HepG2 (cell line): Measurements from ENCODE around the gene INO80B. TPM values are rescaled to one million over a fixed set of nuclear protein-coding genes. Genes with fewer than 3 reads are reported as not detected.

Source experiments
- ATAC-seq: fragments of 200-7000 bp; cut with Tn5 transposase; 3 replicates; pipeline ENCODE4 v1.9.1; 2020; ENCODE audit warnings: mild to moderate bottlenecking, moderate library complexity
- BruUV-seq: library from RNA; stranded (reverse); fragments of 400-500 nt; replicated peaks from 2 replicates; lab custom pipeline; 2021; lab: Mats Ljungman, UMichigan
- CTCF ChIA-PET: fragments of 300-600 bp; formaldehyde crosslinking; extraction: SDS; loops from one replicate; lab custom pipeline; 2021; ENCODE audit warnings: low total read pairs, inconsistent platforms, low intra/inter-chr PET ratio; lab: Yijun Ruan, JAX
- POLR2A ChIA-PET: fragments of 350-600 bp; sonication (Branson Sonifier 250); formaldehyde crosslinking; loops from one replicate; lab custom pipeline; 2020; ENCODE audit warnings: antibody characterized with exemption, inconsistent platforms; lab: Yijun Ruan, JAX
- DNase-seq: peaks from one replicate; pipeline ENCODE4 v3.0.0-alpha.2; 2015; ENCODE audit warnings: low spot score
- FAIRE-seq: peaks from 3 replicates; lab custom pipeline; 2011; peaks lifted over from hg19 to GRCh38; lab: Jason Lieb, UNC
- H2AFZ ChIP-seq: one replicate; pipeline ENCODE4 v1.6.1; 2011; ENCODE audit warnings: low read length, inconsistent platforms
- H3K27ac ChIP-seq: fragments of 300-600 bp; 3 replicates; pipeline ENCODE4 v1.8.0; 2011; ENCODE audit warnings: mixed run types, mild to moderate bottlenecking, mixed read lengths, low read length, inconsistent platforms; ENCODE audit not compliant: insufficient read depth; ENCODE audit errors: extremely low read length
- H3K27me3 ChIP-seq, 2 experiments: fragments of 200-600 bp in 1 of 2; 2 replicates in 1 of 2; 3 replicates in 1 of 2; pipeline versions ENCODE4 v1.6.0 to v1.8.0; 2011; ENCODE audit warnings: low read length in 2 of 2, mild to moderate bottlenecking in 2 of 2, moderate library complexity in 2 of 2, inconsistent platforms in 1 of 2; ENCODE audit not compliant: insufficient read depth in 2 of 2, control insufficient read depth in 1 of 2
- H3K36me3 ChIP-seq, 2 experiments: fragments of 200-600 bp in 1 of 2; replicated peaks in 1 of 2; 2 replicates in 1 of 2; 3 replicates in 1 of 2; pipeline versions ENCODE4 v1.5.1 to v1.8.0; 2011; ENCODE audit warnings: low read length in 2 of 2, inconsistent platforms in 1 of 2; ENCODE audit not compliant: insufficient read depth in 2 of 2, control insufficient read depth in 1 of 2
- H3K4me1 ChIP-seq: 2 replicates; pipeline ENCODE4 v1.5.1; 2012; ENCODE audit warnings: low read length, inconsistent platforms; ENCODE audit not compliant: insufficient read depth
- H3K4me2 ChIP-seq: 2 replicates; pipeline ENCODE4 v1.6.0; 2011; ENCODE audit warnings: low read depth, low read length, inconsistent platforms
- H3K4me3 ChIP-seq, 3 experiments: fragments of 200-600 bp in 1 of 3; sonication (generic), shearing (Covaris generic) in 1 of 3; replicated peaks in 1 of 3; 2 replicates each; pipeline ENCODE4 v1.5.1; 2011 to 2016; ENCODE audit warnings: low read length in 3 of 3, inconsistent platforms in 2 of 3, low read depth in 2 of 3, mild to moderate bottlenecking in 2 of 3, control low read depth in 1 of 3, mixed read lengths in 1 of 3; ENCODE audit not compliant: insufficient read depth in 1 of 3
- H3K79me2 ChIP-seq: one replicate; pipeline ENCODE4 v1.6.1; 2011; ENCODE audit warnings: low read length, inconsistent platforms; ENCODE audit not compliant: insufficient read depth
- H3K9ac ChIP-seq: 2 replicates; pipeline ENCODE4 v1.6.0; 2011; ENCODE audit warnings: mild to moderate bottlenecking, low read depth, low read length, inconsistent platforms; ENCODE audit not compliant: insufficient read depth
- H3K9me3 ChIP-seq: 2 replicates; pipeline ENCODE4 v1.5.1; 2012; ENCODE audit warnings: mild to moderate bottlenecking, low read length
- H4K20me1 ChIP-seq: 2 replicates; pipeline ENCODE4 v1.6.0; 2011; ENCODE audit warnings: inconsistent platforms, mild to moderate bottlenecking, low read length, moderate library complexity; ENCODE audit not compliant: insufficient read depth
- DNMT3B ChIP-seq: conservative IDR thresholded peaks from 2 replicates; pipeline ENCODE4 v1.6.1; 2016; ENCODE audit warnings: missing biosample characterization, control low read depth
- GLI4 ChIP-seq: sonication (generic); formaldehyde crosslinking; IDR thresholded peaks from 2 replicates; pipeline ENCODE4 v1.5.1; 2020; ENCODE audit warnings: missing genetic modification reagents, mild to moderate bottlenecking, moderate library complexity, borderline replicate concordance
- MED8 ChIP-seq: sonication (generic); formaldehyde crosslinking; IDR thresholded peaks from 2 replicates; pipeline ENCODE4 v1.8.1; 2023; ENCODE audit warnings: mild to moderate bottlenecking, missing genetic modification reagents; ENCODE audit not compliant: insufficient replicate concordance
- SETDB1 ChIP-seq: sonication (generic); formaldehyde crosslinking; IDR thresholded peaks from 2 replicates; pipeline ENCODE4 v1.5.1; 2020; ENCODE audit warnings: missing genetic modification reagents, mild to moderate bottlenecking, borderline replicate concordance
- SMAD3 ChIP-seq: sonication (generic); formaldehyde crosslinking; IDR thresholded peaks from 2 replicates; pipeline ENCODE4 v1.4.0; 2020; ENCODE audit warnings: missing genetic modification reagents
- ZFP41 ChIP-seq: sonication (generic); formaldehyde crosslinking; IDR thresholded peaks from 2 replicates; pipeline ENCODE4 v1.4.0; 2020; ENCODE audit warnings: mild to moderate bottlenecking, missing genetic modification reagents, borderline replicate concordance
- ZFP82 ChIP-seq: sonication (generic); formaldehyde crosslinking; IDR thresholded peaks from 2 replicates; pipeline ENCODE4 v1.5.1; 2020; ENCODE audit warnings: mild to moderate bottlenecking, missing genetic modification reagents, borderline replicate concordance
- ZKSCAN5 ChIP-seq: sonication (generic); formaldehyde crosslinking; IDR thresholded peaks from 2 replicates; pipeline ENCODE4 v1.5.1; 2020; ENCODE audit warnings: mild to moderate bottlenecking, missing genetic modification reagents
- ZNF530 ChIP-seq: sonication (generic); formaldehyde crosslinking; IDR thresholded peaks from 2 replicates; pipeline ENCODE4 v1.5.0; 2020; ENCODE audit warnings: low read depth, mild to moderate bottlenecking, missing genetic modification reagents
- ZNF878 ChIP-seq: sonication (generic); formaldehyde crosslinking; IDR thresholded peaks from 2 replicates; pipeline ENCODE4 v1.8.1; 2023; ENCODE audit warnings: mild to moderate bottlenecking, missing genetic modification reagents, moderate library complexity
- WGBS: methylation state at CpG from one replicate; pipeline ENCODE4 v1.1.6; 2017; ENCODE audit warnings: low lambda C conversion rate; 5-methylcytosine and 5-hydroxymethylcytosine counted together
- in situ Hi-C: cut with HindIII; loops from 2 replicates; pipeline ENCODE4 v1.10.0; 2017; ENCODE audit warnings: low pct_unique_long_range_greater_than_20kb; ENCODE audit not compliant: extremely low pct_ligation_motif_present
- intact Hi-C: fragments of 100-400 bp; cut with micrococcal nuclease; formaldehyde crosslinking; loops from one replicate; pipeline ENCODE4 v1.10.0; 2022; ENCODE audit not compliant: unreplicated experiment
- polyA plus RNA-seq, 8 experiments: library from polyadenylated mRNA; depleted of rRNA in 3 of 8; stranded (reverse) in 7 of 8; unstranded in 1 of 8; fragments of >200 nt; fragmentation: Illumina TruSeq in 4 of 8; extraction: Trizol in 4 of 8; gene quantifications; 2 replicates each; pipeline versions ENCODE4 v1.2.1 to v1.2.3, GENCODE V29; 2011 to 2016; ENCODE audit warnings: low read depth in 4 of 8, missing spikeins in 1 of 8, mixed read lengths in 1 of 8; ENCODE audit not compliant: insufficient read depth in 1 of 8
- total RNA-seq, 5 experiments: library from RNA; depleted of rRNA; stranded (reverse); fragments of >200 nt; fragmentation: Illumina TruSeq; extraction: Trizol; gene quantifications; 2 replicates each; pipeline ENCODE4 v1.2.3, GENCODE V29; 2016; ENCODE audit warnings: low read depth in 1 of 5
- TF ChIP-seq, protein P1 (sequence below): sonication (generic); formaldehyde crosslinking; IDR thresholded peaks from 2 replicates; pipeline ENCODE4 v1.4.0; 2020; ENCODE audit warnings: mild to moderate bottlenecking, missing genetic modification reagents
- TF ChIP-seq, protein P2 (sequence below): sonication (generic); formaldehyde crosslinking; IDR thresholded peaks from 2 replicates; pipeline ENCODE4 v1.4.0; 2020; ENCODE audit warnings: mild to moderate bottlenecking, missing genetic modification reagents
- TF ChIP-seq, protein P3 (sequence below): sonication (generic); formaldehyde crosslinking; IDR thresholded peaks from 2 replicates; pipeline ENCODE4 v1.5.0; 2020; ENCODE audit warnings: mild to moderate bottlenecking, missing genetic modification reagents, moderate library complexity
- TF ChIP-seq, protein P4 (sequence below): sonication (generic); formaldehyde crosslinking; IDR thresholded peaks from 2 replicates; pipeline ENCODE4 v1.5.0; 2020; ENCODE audit warnings: mild to moderate bottlenecking, missing genetic modification reagents

Gene INO80B
- total and polyA plus RNA-seq, 2 of the 13 experiments (the other 11 are each of a cell fraction or from before 2014, with no cell fraction given), result 6.2 to 14.5 TPM

DNA sequence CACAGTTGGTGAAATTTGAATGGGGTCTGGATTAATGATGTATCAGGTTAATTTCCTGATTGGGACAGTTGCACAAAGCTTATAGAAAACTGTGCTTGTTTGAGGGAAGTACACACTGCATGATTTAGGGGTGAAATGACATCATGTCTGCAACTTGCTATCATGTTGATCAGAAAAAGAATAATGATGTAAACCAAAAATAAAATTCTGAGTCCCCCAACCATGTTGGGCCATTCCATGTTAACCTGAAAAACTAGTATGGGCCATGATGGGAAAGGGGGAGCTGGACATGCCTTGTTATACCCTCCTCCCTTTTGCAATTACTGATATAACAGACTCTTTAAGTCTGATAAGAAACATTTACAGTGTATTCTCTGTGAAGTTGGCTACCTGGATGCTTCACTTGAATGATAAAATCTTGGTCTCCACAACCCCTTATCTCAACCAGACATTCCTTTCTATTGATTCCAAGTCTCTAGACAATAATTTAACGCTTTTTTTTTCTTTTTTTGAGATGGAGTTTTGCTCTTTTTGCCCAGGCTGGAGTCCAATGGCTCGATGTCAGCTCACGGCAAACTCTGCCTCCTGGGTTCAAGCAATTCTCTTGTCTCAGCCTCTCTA, 4.2 kb upstream of the INO80B start (continued):
- TF ChIP-seq, protein P1, sequence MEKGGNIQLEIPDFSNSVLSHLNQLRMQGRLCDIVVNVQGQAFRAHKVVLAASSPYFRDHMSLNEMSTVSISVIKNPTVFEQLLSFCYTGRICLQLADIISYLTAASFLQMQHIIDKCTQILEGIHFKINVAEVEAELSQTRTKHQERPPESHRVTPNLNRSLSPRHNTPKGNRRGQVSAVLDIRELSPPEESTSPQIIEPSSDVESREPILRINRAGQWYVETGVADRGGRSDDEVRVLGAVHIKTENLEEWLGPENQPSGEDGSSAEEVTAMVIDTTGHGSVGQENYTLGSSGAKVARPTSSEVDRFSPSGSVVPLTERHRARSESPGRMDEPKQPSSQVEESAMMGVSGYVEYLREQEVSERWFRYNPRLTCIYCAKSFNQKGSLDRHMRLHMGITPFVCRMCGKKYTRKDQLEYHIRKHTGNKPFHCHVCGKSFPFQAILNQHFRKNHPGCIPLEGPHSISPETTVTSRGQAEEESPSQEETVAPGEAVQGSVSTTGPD, result no peak
- no peak for TF ChIP-seq ZKSCAN5 (CRISPR knock-in tag)
- TF ChIP-seq SETDB1 (CRISPR knock-in tag), result no peak
- no peak for TF ChIP-seq DNMT3B
- TF ChIP-seq ZFP41 (CRISPR knock-in tag), result no peak
- no peak for TF ChIP-seq ZNF878

DNA sequence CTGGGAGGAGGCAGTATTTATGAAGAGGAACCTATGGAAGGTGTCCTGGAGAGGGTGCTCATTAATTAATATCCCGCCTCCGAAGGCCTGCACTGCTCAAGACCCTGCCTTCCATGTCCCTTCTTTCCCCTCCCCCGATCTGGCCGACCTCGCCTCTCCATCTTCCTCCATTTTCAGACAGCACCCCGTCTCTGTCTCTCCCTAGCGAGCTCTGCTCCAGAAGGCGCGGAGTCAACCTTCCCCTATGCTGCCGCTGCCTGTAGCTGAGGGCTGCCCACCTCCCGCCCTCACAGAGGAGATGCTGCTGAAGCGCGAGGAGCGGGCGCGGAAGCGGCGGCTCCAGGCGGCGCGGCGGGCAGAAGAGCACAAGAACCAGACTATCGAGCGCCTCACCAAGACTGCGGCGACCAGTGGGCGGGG, 2.3 kb downstream of the INO80B start:
- Histone ChIP-seq H3K9me3 (no peaks in the 10 kb centered on the region), H3K27me3 (no peaks in the 10 kb centered on the region; a peak in 1 of 5 replicates), H3K9ac (peak overlapping the region; percentile 85), H2AFZ (no peak overlapping the region), H3K27ac (peak overlapping the region; percentile 89), H4K20me1 (peaks cover 4% of the 10 kb centered on the region; the same call in 1 of the 2 replicates), H3K4me1 (peaks cover 49% of the 10 kb centered on the region), H3K36me3 (peaks cover 1 to 12% of the 10 kb centered on the region in 2 experiments; a peak in 4 of 5 replicates), H3K4me2 (peak overlapping the region; percentile 95), H3K4me3 (peak overlapping the region; percentile 75 to 92 (median 76)), H3K79me2 (peaks cover 22% of the 10 kb centered on the region)
- in situ Hi-C loops, result no loop called here
- no peak for DNase-seq
- intact Hi-C loops, result no loop called here
- CTCF ChIA-PET, result no interaction called here
- no peak for FAIRE-seq
- POLR2A ChIA-PET, result interaction anchor here (0.7 to 12.4 kb wide), 11 partner anchors 14 to 1244 kb away, joined by 3 to 342 read pairs (median 24); partner anchors contain the start of genes CCDC142, LBX2, MRPL53 and PCGF1
- no TSS peak for BruUV-seq
- ATAC-seq, result no peak
- WGBS, result 2% methylated on average over 27 of the region's 27 CpGs
- TF ChIP-seq SMAD3 (CRISPR knock-in tag), result no peak
- TF ChIP-seq ZFP82, result 0 out of 2 replicates have a peak, but pooled peaks have one; percentile 31
- TF ChIP-seq ZNF530 (CRISPR knock-in tag), result no peak
- no peak for TF ChIP-seq MED8 (CRISPR knock-in tag)
- TF ChIP-seq, protein P2, sequence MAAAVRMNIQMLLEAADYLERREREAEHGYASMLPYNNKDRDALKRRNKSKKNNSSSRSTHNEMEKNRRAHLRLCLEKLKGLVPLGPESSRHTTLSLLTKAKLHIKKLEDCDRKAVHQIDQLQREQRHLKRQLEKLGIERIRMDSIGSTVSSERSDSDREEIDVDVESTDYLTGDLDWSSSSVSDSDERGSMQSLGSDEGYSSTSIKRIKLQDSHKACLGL (CRISPR knock-in tag), result peak; percentile 11; the same call in 1 of the 2 replicates
- TF ChIP-seq, protein P3, sequence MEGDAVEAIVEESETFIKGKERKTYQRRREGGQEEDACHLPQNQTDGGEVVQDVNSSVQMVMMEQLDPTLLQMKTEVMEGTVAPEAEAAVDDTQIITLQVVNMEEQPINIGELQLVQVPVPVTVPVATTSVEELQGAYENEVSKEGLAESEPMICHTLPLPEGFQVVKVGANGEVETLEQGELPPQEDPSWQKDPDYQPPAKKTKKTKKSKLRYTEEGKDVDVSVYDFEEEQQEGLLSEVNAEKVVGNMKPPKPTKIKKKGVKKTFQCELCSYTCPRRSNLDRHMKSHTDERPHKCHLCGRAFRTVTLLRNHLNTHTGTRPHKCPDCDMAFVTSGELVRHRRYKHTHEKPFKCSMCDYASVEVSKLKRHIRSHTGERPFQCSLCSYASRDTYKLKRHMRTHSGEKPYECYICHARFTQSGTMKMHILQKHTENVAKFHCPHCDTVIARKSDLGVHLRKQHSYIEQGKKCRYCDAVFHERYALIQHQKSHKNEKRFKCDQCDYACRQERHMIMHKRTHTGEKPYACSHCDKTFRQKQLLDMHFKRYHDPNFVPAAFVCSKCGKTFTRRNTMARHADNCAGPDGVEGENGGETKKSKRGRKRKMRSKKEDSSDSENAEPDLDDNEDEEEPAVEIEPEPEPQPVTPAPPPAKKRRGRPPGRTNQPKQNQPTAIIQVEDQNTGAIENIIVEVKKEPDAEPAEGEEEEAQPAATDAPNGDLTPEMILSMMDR, result peak; percentile 31; the same call in 1 of the 2 replicates
- TF ChIP-seq, protein P4, sequence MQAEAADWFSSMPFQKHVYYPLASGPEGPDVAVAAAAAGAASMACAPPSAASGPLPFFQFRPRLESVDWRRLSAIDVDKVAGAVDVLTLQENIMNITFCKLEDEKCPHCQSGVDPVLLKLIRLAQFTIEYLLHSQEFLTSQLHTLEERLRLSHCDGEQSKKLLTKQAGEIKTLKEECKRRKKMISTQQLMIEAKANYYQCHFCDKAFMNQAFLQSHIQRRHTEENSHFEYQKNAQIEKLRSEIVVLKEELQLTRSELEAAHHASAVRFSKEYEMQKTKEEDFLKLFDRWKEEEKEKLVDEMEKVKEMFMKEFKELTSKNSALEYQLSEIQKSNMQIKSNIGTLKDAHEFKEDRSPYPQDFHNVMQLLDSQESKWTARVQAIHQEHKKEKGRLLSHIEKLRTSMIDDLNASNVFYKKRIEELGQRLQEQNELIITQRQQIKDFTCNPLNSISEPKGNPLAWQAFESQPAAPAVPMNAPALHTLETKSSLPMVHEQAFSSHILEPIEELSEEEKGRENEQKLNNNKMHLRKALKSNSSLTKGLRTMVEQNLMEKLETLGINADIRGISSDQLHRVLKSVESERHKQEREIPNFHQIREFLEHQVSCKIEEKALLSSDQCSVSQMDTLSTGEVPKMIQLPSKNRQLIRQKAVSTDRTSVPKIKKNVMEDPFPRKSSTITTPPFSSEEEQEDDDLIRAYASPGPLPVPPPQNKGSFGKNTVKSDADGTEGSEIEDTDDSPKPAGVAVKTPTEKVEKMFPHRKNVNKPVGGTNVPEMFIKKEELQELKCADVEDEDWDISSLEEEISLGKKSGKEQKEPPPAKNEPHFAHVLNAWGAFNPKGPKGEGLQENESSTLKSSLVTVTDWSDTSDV (CRISPR knock-in tag), result no peak
- no peak for TF ChIP-seq GLI4
